Activated B cell treated with CpG ODN at 0.5 μM for 24 hours (primary cell): ENCODE measurements around the gene PSMC1. TPM values are rescaled to one million over a fixed set of nuclear protein-coding genes. Genes with fewer than 3 reads are reported as not detected.

ENCODE experiments used
- ATAC-seq: fragments of 200-7000 bp; cut with Tn5 transposase; one replicate; pipeline ENCODE4 v1.10.0; 2021; ENCODE audit warnings: low read depth, mild to moderate bottlenecking, moderate library complexity
- CTCF ChIA-PET: fragments of 350-600 bp; sonication (Branson Sonifier 250); formaldehyde crosslinking; loops from one replicate; lab custom pipeline; 2021; ENCODE audit warnings: antibody characterized with exemption; lab: Charles Lee
- POLR2A ChIA-PET: fragments of 350-600 bp; sonication (Branson Sonifier 250); formaldehyde crosslinking; loops from one replicate; lab custom pipeline; 2021; ENCODE audit warnings: antibody characterized with exemption; lab: Charles Lee
- DNase-seq: peaks from one replicate; pipeline ENCODE4 v3.0.0; 2022
- H3K27ac Mint-ChIP-seq: one replicate; pipeline ENCODE4 v1.8.0; 2020; ENCODE audit warnings: mixed read lengths
- H3K27me3 Mint-ChIP-seq: one replicate; pipeline ENCODE4 v1.8.0; 2021; ENCODE audit warnings: mixed read lengths
- H3K36me3 Mint-ChIP-seq: one replicate; pipeline ENCODE4 v1.8.0; 2021; ENCODE audit warnings: low read depth, mixed read lengths
- H3K4me1 Mint-ChIP-seq: one replicate; pipeline ENCODE4 v1.8.0; 2021; ENCODE audit warnings: mixed read lengths
- H3K4me3 Mint-ChIP-seq: one replicate; pipeline ENCODE4 v1.8.0; 2020; ENCODE audit warnings: mild to moderate bottlenecking, mixed read lengths
- H3K9me3 Mint-ChIP-seq: one replicate; pipeline ENCODE4 v1.8.0; 2020; ENCODE audit warnings: mixed read lengths
- CTCF ChIP-seq: fragments of 200-600 bp; IDR thresholded peaks from one replicate; pipeline ENCODE4 v1.8.0; 2022; ENCODE audit warnings: antibody characterized with exemption, mild to moderate bottlenecking
- intact Hi-C: fragments of 100-400 bp; cut with micrococcal nuclease; formaldehyde crosslinking; loops from one replicate; pipeline ENCODE4 v1.15.1; 2024
- total RNA-seq: library from RNA; stranded (reverse); gene quantifications from 2 replicates; pipeline ENCODE4 v1.2.3, GENCODE V29; 2022

Gene PSMC1
- total RNA-seq, 1 donor from 2014 or later, result 101 TPM

GRCh38 chr14:90302529-90303303 lies 46.4 kb downstream of the PSMC1 start:
- Mint-ChIP-seq H3K9me3 (no peaks in the 10 kb centered on the region), H3K4me1 (peaks cover 6% of the 10 kb centered on the region), H3K4me3 (no peak overlapping the region), H3K36me3 (peaks cover 76% of the 10 kb centered on the region), H3K27me3 (no peaks in the 10 kb centered on the region), H3K27ac (no peak overlapping the region)
- DNase-seq (no peak), ATAC-seq (no peak)
- TF ChIP-seq CTCF, result no peak
- POLR2A ChIA-PET, result interaction anchor here (1.6 kb wide), 1 partner anchor 81 kb away, joined by 4 read pairs; no protein-coding TSS in a partner anchor
- intact Hi-C loops, result no loop called here
- CTCF ChIA-PET, result interaction anchor here (1.0 to 1.5 kb wide), 2 partner anchors 14 to 394 kb away, joined by 3 to 4 read pairs; no protein-coding TSS in a partner anchor

GRCh38 chr14:90303473-90303872 lies 47.1 kb downstream of the PSMC1 start:
- intact Hi-C loops, result no loop called here
- POLR2A ChIA-PET, result no interaction called here
- H3K27me3 Mint-ChIP-seq, result no peaks in the 10 kb centered on the region

GRCh38 chr14:90304502-90304901 lies 48.1 kb downstream of the PSMC1 start:
- POLR2A ChIA-PET, result no interaction called here
- Mint-ChIP-seq H3K4me1 (peaks cover 6% of the 10 kb centered on the region), H3K4me3 (no peak overlapping the region), H3K9me3 (no peaks in the 10 kb centered on the region), H3K36me3 (peaks cover 78% of the 10 kb centered on the region), H3K27ac (no peak overlapping the region), H3K27me3 (no peaks in the 10 kb centered on the region)
- ATAC-seq (no peak), DNase-seq (no peak)
- intact Hi-C loops, result no loop called here
- TF ChIP-seq CTCF, result no peak
- CTCF ChIA-PET, result no interaction called here

More at GRCh38 chr14:90303473-90303872, 47.1 kb downstream of the PSMC1 start:
- Mint-ChIP-seq H3K36me3 (peaks cover 76% of the 10 kb centered on the region), H3K4me3 (no peak overlapping the region), H3K9me3 (no peaks in the 10 kb centered on the region), H3K27ac (no peak overlapping the region), H3K4me1 (peaks cover 6% of the 10 kb centered on the region)
- CTCF ChIA-PET, result no interaction called here
- ATAC-seq (no peak), DNase-seq (no peak)
- no peak for TF ChIP-seq CTCF

DNA sequence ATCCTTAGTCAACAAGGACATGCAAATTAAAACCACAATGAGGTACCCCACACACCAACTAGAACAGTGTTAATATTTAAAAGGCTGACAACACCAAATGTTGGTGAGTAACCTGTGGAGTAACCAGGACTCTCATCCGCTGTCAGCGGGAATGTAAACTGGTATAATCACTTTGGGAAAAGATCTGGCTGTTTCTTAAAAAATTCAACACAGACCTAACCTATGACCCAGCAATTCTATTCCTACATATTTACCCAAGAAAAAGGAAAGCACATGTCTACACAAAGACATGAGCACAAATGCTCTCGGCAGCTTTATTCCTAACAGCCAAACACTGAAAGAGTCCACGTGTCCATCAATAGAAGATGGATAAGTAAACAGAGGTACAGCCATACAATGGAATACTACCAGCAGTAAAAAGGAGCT lies 48.8 kb downstream of the PSMC1 start:
- CTCF ChIA-PET, result no interaction called here
- peaks cover 6% of the 10 kb centered on the region for H3K4me1 Mint-ChIP-seq
- peaks cover 80% of the 10 kb centered on the region for H3K36me3 Mint-ChIP-seq
- no peaks in the 10 kb centered on the region for H3K9me3 Mint-ChIP-seq
- no peaks in the 10 kb centered on the region for H3K27me3 Mint-ChIP-seq
- ATAC-seq (no peak), DNase-seq (no peak)
- intact Hi-C loops, result no loop called here
- POLR2A ChIA-PET, result no interaction called here
- TF ChIP-seq CTCF, result no peak
- no peak overlapping the region for H3K4me3 Mint-ChIP-seq
- H3K27ac Mint-ChIP-seq, result no peak overlapping the region

GRCh38 chr14:90308561-90308960 lies 52.2 kb downstream of the PSMC1 start:
- Mint-ChIP-seq H3K9me3 (no peaks in the 10 kb centered on the region), H3K4me1 (no peaks in the 10 kb centered on the region), H3K36me3 (peaks cover 80% of the 10 kb centered on the region), H3K27me3 (no peaks in the 10 kb centered on the region), H3K4me3 (no peak overlapping the region), H3K27ac (no peak overlapping the region)
- CTCF ChIA-PET, result no interaction called here
- no peak for TF ChIP-seq CTCF
- ATAC-seq, result no peak
- POLR2A ChIA-PET, result no interaction called here
- DNase-seq, result no peak
- intact Hi-C loops, result no loop called here
